Hepatocyte (in vitro differentiated cells): ENCODE measurements around the gene MGARP.

Experiments
- CTCF ChIP-seq: fragments of 200-600 bp; sonication (generic); IDR thresholded peaks from 2 replicates; pipeline ENCODE4 v1.5.1; 2016; ENCODE audit warnings: antibody characterized with exemption, mild to moderate bottlenecking; ENCODE audit not compliant: poor library complexity
- EZH2 ChIP-seq: fragments of 200-600 bp; sonication (generic); IDR thresholded peaks from 2 replicates; pipeline ENCODE4 v1.6.1; 2016; ENCODE audit warnings: antibody characterized with exemption, mild to moderate bottlenecking, borderline replicate concordance

- no peak for TF ChIP-seq CTCF
- no peak for TF ChIP-seq EZH2
Observed at GRCh38 chr4:139223682-139224317, 56.2 kb downstream of the MGARP start.
